Measurements from ENCODE around the gene SLC39A9.

- TF ChIP-seq SUZ12 (IDR thresholded peaks at IDR 0.05; ENCODE audit: extremely low read depth, insufficient read depth, insufficient read length) (no peak), YY1 (IDR thresholded peaks at IDR 0.05; ENCODE audit: insufficient read depth, insufficient read length) (peak; percentile 88), ZNF274 (IDR thresholded peaks at IDR 0.05; ENCODE audit: low read depth, low read length) (no peak)
These were observed at the start of gene SLC39A9, which contains the start of gene ERH for GRCh38 chr14:69398053-69398817.
